K562 (cell line): Measurements from ENCODE around the gene ZAP70. TPM values are rescaled to one million over a fixed set of nuclear protein-coding genes. Genes with fewer than 3 reads are reported as not detected.

Source experiments
- ARHGAP35 ChIP-seq: fragments of 450-650 bp; IDR thresholded peaks from 2 replicates; pipeline ENCODE4 v1.6.1; 2018; ENCODE audit not compliant: partially characterized antibody
- DEAF1 ChIP-seq: fragments of 450-650 bp; formaldehyde crosslinking; IDR thresholded peaks from 2 replicates; pipeline ENCODE4 v1.4.0; 2020; ENCODE audit warnings: mild to moderate bottlenecking, moderate library complexity
- DNMT1 ChIP-seq: fragments of 450-650 bp; IDR thresholded peaks from 2 replicates; pipeline ENCODE4 v1.6.1; 2016; ENCODE audit warnings: antibody characterized with exemption, mild to moderate bottlenecking
- GTF2B ChIP-seq: IDR thresholded peaks from 2 replicates; pipeline ENCODE4 v1.6.1; 2011; ENCODE audit not compliant: insufficient read length; ENCODE audit errors: extremely low read depth
- HDAC2 ChIP-seq: fragments of 450-650 bp; IDR thresholded peaks from 2 replicates; pipeline ENCODE4 v1.6.1; 2016; ENCODE audit warnings: mild to moderate bottlenecking
- JUN ChIP-seq, 2 experiments: sonication (generic) in 1 of 2; formaldehyde crosslinking in 1 of 2; IDR thresholded peaks; 2 replicates each; pipeline versions ENCODE4 v1.6.1 to v1.8.0; 2012 to 2022; ENCODE audit warnings: borderline replicate concordance in 2 of 2, mild to moderate bottlenecking in 2 of 2, improper control_type of control experiment in 1 of 2, low read depth in 1 of 2, low read length in 1 of 2, missing genetic modification reagents in 1 of 2
- MED1 ChIP-seq: sonication (generic); formaldehyde crosslinking; IDR thresholded peaks from 2 replicates; pipeline ENCODE4 v1.8.1; 2023; ENCODE audit warnings: missing genetic modification reagents, borderline replicate concordance
- RCOR1 ChIP-seq, 2 experiments: IDR thresholded peaks; 2 replicates each; pipeline ENCODE4 v1.6.1; 2012; ENCODE audit warnings: low read depth in 2 of 2, low read length in 2 of 2, borderline replicate concordance in 1 of 2, improper control_type of control experiment in 1 of 2
- RFX7 ChIP-seq: fragments of 250-450 bp; sonication (Bioruptor Pico); IDR thresholded peaks from 2 replicates; pipeline ENCODE4 v1.5.1; 2021; ENCODE audit warnings: mild to moderate bottlenecking
- SRF ChIP-seq, 2 experiments: fragments of 250-450, 450-650 bp in 1 of 2; sonication (Bioruptor Pico) in 1 of 2; sonication (generic) in 1 of 2; formaldehyde crosslinking; IDR thresholded peaks; 2 replicates each; pipeline versions ENCODE4 v1.5.0 to v1.5.1; 2020 to 2022; ENCODE audit warnings: mild to moderate bottlenecking in 1 of 2, missing genetic modification reagents in 1 of 2
- SRSF7 ChIP-seq: fragments of 200-400 bp; formaldehyde crosslinking; optimal IDR thresholded peaks from 2 replicates; pipeline ENCODE3; 2017; ENCODE audit warnings: mild to moderate bottlenecking, low read depth, low read length
- ZNF507 ChIP-seq: conservative IDR thresholded peaks from 2 replicates; pipeline ENCODE4 v1.6.1; 2017; ENCODE audit warnings: missing genetic modification characterization, missing compliant biosample characterization
- polyA plus RNA-seq, 8 experiments: library from polyadenylated mRNA; depleted of rRNA in 4 of 8; stranded (reverse) in 5 of 8; unstranded in 3 of 8; fragments of >200 nt; fragmentation: Nextera tagmentation in 2 of 8; fragmentation: Illumina TruSeq in 1 of 8; extraction: Ambion mirVana in 2 of 8; extraction: Trizol in 1 of 8; gene quantifications; 2 replicates each; pipeline versions ENCODE4 v1.2.1 to v1.2.3, GENCODE V29; 2011 to 2014; ENCODE audit warnings: inconsistent platforms in 1 of 8, missing spikeins in 1 of 8
- total RNA-seq, 7 experiments: library from RNA; depleted of rRNA in 6 of 7; stranded (reverse); fragments of >200 nt in 6 of 7; fragmentation: Illumina TruSeq in 2 of 7; extraction: Trizol in 2 of 7; gene quantifications; 2 replicates each; pipeline versions ENCODE4 v1.2.1 to v1.2.3, GENCODE V29; 2011 to 2021; ENCODE audit warnings: low replicate concordance in 1 of 7
- TF ChIP-seq, protein P1 (sequence below): fragments of 450-650 bp; IDR thresholded peaks from 2 replicates; pipeline ENCODE4 v1.6.1; 2016; ENCODE audit warnings: mild to moderate bottlenecking, moderate library complexity

The ZAP70 gene
- total and polyA plus RNA-seq, 9 of the 15 experiments (the other 6 are each of a cell fraction or from before 2014, with no cell fraction given), result 0.06 to 0.80 (median 0.21) TPM; not detected in 1

DNA sequence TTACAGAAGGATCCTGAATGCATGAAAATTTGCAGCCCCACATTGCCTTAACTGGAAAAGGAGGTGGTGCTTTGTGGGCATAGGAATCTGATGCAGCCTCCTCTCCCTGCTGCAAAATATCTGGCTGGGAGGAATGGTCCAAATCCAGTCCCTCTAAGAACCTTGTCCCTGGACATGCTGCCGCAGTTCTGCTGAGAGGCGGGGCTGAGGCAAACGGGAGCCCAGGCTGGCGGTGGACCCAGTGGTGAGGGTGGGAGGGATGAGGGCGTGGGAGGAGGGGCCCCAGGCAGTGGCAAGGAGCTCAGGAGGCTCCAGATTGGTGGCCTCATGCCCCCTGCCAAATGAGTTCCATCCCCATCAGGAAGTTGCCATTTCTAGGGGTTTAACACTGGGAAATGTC lies 36.2 kb downstream of the ZAP70 start (continued):
- TF ChIP-seq, protein P1, sequence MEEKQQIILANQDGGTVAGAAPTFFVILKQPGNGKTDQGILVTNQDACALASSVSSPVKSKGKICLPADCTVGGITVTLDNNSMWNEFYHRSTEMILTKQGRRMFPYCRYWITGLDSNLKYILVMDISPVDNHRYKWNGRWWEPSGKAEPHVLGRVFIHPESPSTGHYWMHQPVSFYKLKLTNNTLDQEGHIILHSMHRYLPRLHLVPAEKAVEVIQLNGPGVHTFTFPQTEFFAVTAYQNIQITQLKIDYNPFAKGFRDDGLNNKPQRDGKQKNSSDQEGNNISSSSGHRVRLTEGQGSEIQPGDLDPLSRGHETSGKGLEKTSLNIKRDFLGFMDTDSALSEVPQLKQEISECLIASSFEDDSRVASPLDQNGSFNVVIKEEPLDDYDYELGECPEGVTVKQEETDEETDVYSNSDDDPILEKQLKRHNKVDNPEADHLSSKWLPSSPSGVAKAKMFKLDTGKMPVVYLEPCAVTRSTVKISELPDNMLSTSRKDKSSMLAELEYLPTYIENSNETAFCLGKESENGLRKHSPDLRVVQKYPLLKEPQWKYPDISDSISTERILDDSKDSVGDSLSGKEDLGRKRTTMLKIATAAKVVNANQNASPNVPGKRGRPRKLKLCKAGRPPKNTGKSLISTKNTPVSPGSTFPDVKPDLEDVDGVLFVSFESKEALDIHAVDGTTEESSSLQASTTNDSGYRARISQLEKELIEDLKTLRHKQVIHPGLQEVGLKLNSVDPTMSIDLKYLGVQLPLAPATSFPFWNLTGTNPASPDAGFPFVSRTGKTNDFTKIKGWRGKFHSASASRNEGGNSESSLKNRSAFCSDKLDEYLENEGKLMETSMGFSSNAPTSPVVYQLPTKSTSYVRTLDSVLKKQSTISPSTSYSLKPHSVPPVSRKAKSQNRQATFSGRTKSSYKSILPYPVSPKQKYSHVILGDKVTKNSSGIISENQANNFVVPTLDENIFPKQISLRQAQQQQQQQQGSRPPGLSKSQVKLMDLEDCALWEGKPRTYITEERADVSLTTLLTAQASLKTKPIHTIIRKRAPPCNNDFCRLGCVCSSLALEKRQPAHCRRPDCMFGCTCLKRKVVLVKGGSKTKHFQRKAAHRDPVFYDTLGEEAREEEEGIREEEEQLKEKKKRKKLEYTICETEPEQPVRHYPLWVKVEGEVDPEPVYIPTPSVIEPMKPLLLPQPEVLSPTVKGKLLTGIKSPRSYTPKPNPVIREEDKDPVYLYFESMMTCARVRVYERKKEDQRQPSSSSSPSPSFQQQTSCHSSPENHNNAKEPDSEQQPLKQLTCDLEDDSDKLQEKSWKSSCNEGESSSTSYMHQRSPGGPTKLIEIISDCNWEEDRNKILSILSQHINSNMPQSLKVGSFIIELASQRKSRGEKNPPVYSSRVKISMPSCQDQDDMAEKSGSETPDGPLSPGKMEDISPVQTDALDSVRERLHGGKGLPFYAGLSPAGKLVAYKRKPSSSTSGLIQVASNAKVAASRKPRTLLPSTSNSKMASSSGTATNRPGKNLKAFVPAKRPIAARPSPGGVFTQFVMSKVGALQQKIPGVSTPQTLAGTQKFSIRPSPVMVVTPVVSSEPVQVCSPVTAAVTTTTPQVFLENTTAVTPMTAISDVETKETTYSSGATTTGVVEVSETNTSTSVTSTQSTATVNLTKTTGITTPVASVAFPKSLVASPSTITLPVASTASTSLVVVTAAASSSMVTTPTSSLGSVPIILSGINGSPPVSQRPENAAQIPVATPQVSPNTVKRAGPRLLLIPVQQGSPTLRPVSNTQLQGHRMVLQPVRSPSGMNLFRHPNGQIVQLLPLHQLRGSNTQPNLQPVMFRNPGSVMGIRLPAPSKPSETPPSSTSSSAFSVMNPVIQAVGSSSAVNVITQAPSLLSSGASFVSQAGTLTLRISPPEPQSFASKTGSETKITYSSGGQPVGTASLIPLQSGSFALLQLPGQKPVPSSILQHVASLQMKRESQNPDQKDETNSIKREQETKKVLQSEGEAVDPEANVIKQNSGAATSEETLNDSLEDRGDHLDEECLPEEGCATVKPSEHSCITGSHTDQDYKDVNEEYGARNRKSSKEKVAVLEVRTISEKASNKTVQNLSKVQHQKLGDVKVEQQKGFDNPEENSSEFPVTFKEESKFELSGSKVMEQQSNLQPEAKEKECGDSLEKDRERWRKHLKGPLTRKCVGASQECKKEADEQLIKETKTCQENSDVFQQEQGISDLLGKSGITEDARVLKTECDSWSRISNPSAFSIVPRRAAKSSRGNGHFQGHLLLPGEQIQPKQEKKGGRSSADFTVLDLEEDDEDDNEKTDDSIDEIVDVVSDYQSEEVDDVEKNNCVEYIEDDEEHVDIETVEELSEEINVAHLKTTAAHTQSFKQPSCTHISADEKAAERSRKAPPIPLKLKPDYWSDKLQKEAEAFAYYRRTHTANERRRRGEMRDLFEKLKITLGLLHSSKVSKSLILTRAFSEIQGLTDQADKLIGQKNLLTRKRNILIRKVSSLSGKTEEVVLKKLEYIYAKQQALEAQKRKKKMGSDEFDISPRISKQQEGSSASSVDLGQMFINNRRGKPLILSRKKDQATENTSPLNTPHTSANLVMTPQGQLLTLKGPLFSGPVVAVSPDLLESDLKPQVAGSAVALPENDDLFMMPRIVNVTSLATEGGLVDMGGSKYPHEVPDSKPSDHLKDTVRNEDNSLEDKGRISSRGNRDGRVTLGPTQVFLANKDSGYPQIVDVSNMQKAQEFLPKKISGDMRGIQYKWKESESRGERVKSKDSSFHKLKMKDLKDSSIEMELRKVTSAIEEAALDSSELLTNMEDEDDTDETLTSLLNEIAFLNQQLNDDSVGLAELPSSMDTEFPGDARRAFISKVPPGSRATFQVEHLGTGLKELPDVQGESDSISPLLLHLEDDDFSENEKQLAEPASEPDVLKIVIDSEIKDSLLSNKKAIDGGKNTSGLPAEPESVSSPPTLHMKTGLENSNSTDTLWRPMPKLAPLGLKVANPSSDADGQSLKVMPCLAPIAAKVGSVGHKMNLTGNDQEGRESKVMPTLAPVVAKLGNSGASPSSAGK, result no peak
- no peak for TF ChIP-seq GTF2B
- no peak for TF ChIP-seq JUN (IDR thresholded peaks at IDR 0.05; ENCODE audit: borderline replicate concordance, low read depth, low read length)
- TF ChIP-seq JUN (CRISPR knock-in tag; IDR thresholded peaks at IDR 0.05; ENCODE audit: borderline replicate concordance), result no peak
- TF ChIP-seq MED1 (CRISPR knock-in tag), result no peak
- TF ChIP-seq DEAF1 (CRISPR knock-in tag), result no peak
- no peak for TF ChIP-seq RCOR1 (IDR thresholded peaks at IDR 0.05; ENCODE audit: borderline replicate concordance in 1 of 2, low read depth in 2 of 2, low read length in 2 of 2)
- no peak for TF ChIP-seq DNMT1
- no peak for TF ChIP-seq SRSF7
- no peak for TF ChIP-seq HDAC2
- no peak for TF ChIP-seq RFX7
- no peak for TF ChIP-seq SRF (CRISPR knock-in tag; IDR thresholded peaks at IDR 0.05)
- no peak for TF ChIP-seq ARHGAP35
- TF ChIP-seq ZNF507 (tag), result no peak
- TF ChIP-seq, all 486 proteins: peak for 0
